HUES48 (cell line): ENCODE data around the gene ASS1.

Experiments
- H3K27ac ChIP-seq: one replicate; pipeline ENCODE4 v1.7.0; 2013; ENCODE audit warnings: low read depth, low read length, inconsistent platforms
- H3K27me3 ChIP-seq: 2 replicates; pipeline ENCODE4 v1.6.1; 2013; ENCODE audit warnings: mild to moderate bottlenecking, low read length; ENCODE audit not compliant: control insufficient read depth, insufficient read depth
- H3K36me3 ChIP-seq: 2 replicates; pipeline ENCODE4 v1.6.1; 2013; ENCODE audit warnings: low read length; ENCODE audit not compliant: control insufficient read depth, insufficient read depth
- H3K4me1 ChIP-seq: 2 replicates; pipeline ENCODE4 v1.6.1; 2013; ENCODE audit warnings: mild to moderate bottlenecking, low read length; ENCODE audit not compliant: control insufficient read depth, insufficient read depth
- H3K4me3 ChIP-seq: 2 replicates; pipeline ENCODE4 v1.5.1; 2013; ENCODE audit warnings: mild to moderate bottlenecking, low read depth, low read length
- H3K9ac ChIP-seq: 2 replicates; pipeline ENCODE4 v1.6.1; 2013; ENCODE audit warnings: mild to moderate bottlenecking, low read depth, low read length, moderate library complexity
- H3K9me3 ChIP-seq: 2 replicates; pipeline ENCODE4 v1.6.1; 2013; ENCODE audit warnings: low read length; ENCODE audit not compliant: control insufficient read depth, insufficient read depth

The ASS1 gene

GRCh38 chr9:130406278-130406895 lies 38.4 kb upstream of the ASS1 start:
- H3K9ac ChIP-seq, result no peak overlapping the region
- no peaks in the 10 kb centered on the region for H3K9me3 ChIP-seq
- no peak overlapping the region for H3K27ac ChIP-seq
- no peaks in the 10 kb centered on the region for H3K36me3 ChIP-seq
- no peak overlapping the region for H3K4me3 ChIP-seq
- no peaks in the 10 kb centered on the region for H3K4me1 ChIP-seq
- H3K27me3 ChIP-seq, result no peaks in the 10 kb centered on the region

GRCh38 chr9:130407916-130408663 lies 36.7 kb upstream of the ASS1 start:
- no peaks in the 10 kb centered on the region for H3K36me3 ChIP-seq
- no peaks in the 10 kb centered on the region for H3K9me3 ChIP-seq
- H3K27ac ChIP-seq, result no peak overlapping the region
- no peak overlapping the region for H3K9ac ChIP-seq
- H3K27me3 ChIP-seq, result no peaks in the 10 kb centered on the region
- no peak overlapping the region for H3K4me3 ChIP-seq
- H3K4me1 ChIP-seq, result no peaks in the 10 kb centered on the region

- Histone ChIP-seq H3K9me3 (no peaks in the 10 kb centered on the region), H3K9ac (no peak overlapping the region), H3K27me3 (no peaks in the 10 kb centered on the region)
Measured at GRCh38 chr9:130408669-130409068, 36.1 kb upstream of the ASS1 start.

GRCh38 chr9:130409246-130409645 lies 35.5 kb upstream of the ASS1 start:
- H3K4me3 ChIP-seq, result no peak overlapping the region
- no peaks in the 10 kb centered on the region for H3K36me3 ChIP-seq
- no peaks in the 10 kb centered on the region for H3K4me1 ChIP-seq
- H3K9me3 ChIP-seq, result no peaks in the 10 kb centered on the region
- H3K27me3 ChIP-seq, result no peaks in the 10 kb centered on the region
- H3K27ac ChIP-seq, result no peak overlapping the region
- H3K9ac ChIP-seq, result no peak overlapping the region

More at GRCh38 chr9:130408669-130409068, 36.1 kb upstream of the ASS1 start:
- H3K4me1 ChIP-seq, result no peaks in the 10 kb centered on the region
- H3K36me3 ChIP-seq, result no peaks in the 10 kb centered on the region
- no peak overlapping the region for H3K27ac ChIP-seq
- H3K4me3 ChIP-seq, result no peak overlapping the region

- H3K27ac ChIP-seq, result no peak overlapping the region
Measured at GRCh38 chr9:130410443-130410842, 34.3 kb upstream of the ASS1 start.

GRCh38 chr9:130411566-130411915 lies 33.2 kb upstream of the ASS1 start:
- no peak overlapping the region for H3K27ac ChIP-seq
- no peaks in the 10 kb centered on the region for H3K36me3 ChIP-seq
- H3K4me1 ChIP-seq, result no peaks in the 10 kb centered on the region
- H3K9me3 ChIP-seq, result no peaks in the 10 kb centered on the region
- no peaks in the 10 kb centered on the region for H3K27me3 ChIP-seq
- H3K4me3 ChIP-seq, result no peak overlapping the region
- H3K9ac ChIP-seq, result no peak overlapping the region

More at GRCh38 chr9:130410443-130410842, 34.3 kb upstream of the ASS1 start:
- H3K36me3 ChIP-seq, result no peaks in the 10 kb centered on the region
- H3K9ac ChIP-seq, result no peak overlapping the region
- H3K4me1 ChIP-seq, result no peaks in the 10 kb centered on the region
- no peaks in the 10 kb centered on the region for H3K9me3 ChIP-seq
- H3K27me3 ChIP-seq, result no peaks in the 10 kb centered on the region
- H3K4me3 ChIP-seq, result no peak overlapping the region

GRCh38 chr9:130414081-130414731 lies 30.6 kb upstream of the ASS1 start:
- H3K4me1 ChIP-seq, result no peaks in the 10 kb centered on the region
- 0 out of 2 replicates have a peak, but pooled peaks cover under 1% of the 10 kb centered on the region for H3K9me3 ChIP-seq
- H3K27me3 ChIP-seq, result no peaks in the 10 kb centered on the region
- H3K9ac ChIP-seq, result no peak overlapping the region
- H3K4me3 ChIP-seq, result no peak overlapping the region
- H3K36me3 ChIP-seq, result no peaks in the 10 kb centered on the region
- H3K27ac ChIP-seq, result no peak overlapping the region

GRCh38 chr9:130414910-130415746 lies 29.6 kb upstream of the ASS1 start:
- no peak overlapping the region for H3K4me3 ChIP-seq
- H3K36me3 ChIP-seq, result no peaks in the 10 kb centered on the region
- no peaks in the 10 kb centered on the region for H3K27me3 ChIP-seq
- H3K4me1 ChIP-seq, result no peaks in the 10 kb centered on the region
- H3K9me3 ChIP-seq, result 0 out of 2 replicates have a peak, but pooled peaks cover 4% of the 10 kb centered on the region
- no peak overlapping the region for H3K27ac ChIP-seq
- no peak overlapping the region for H3K9ac ChIP-seq

GRCh38 chr9:130417602-130418001 lies 27.2 kb upstream of the ASS1 start:
- no peak overlapping the region for H3K27ac ChIP-seq
- H3K9me3 ChIP-seq, result 0 out of 2 replicates have a peak, but pooled peaks cover 4% of the 10 kb centered on the region
- peaks cover 8% of the 10 kb centered on the region for H3K4me1 ChIP-seq
- no peak overlapping the region for H3K4me3 ChIP-seq
- H3K9ac ChIP-seq, result no peak overlapping the region
- H3K36me3 ChIP-seq, result no peaks in the 10 kb centered on the region
- no peaks in the 10 kb centered on the region for H3K27me3 ChIP-seq

GRCh38 chr9:130418776-130419175 lies 26.0 kb upstream of the ASS1 start:
- Histone ChIP-seq H3K27me3 (no peaks in the 10 kb centered on the region), H3K9me3 (0 out of 2 replicates have a peak, but pooled peaks cover 4% of the 10 kb centered on the region), H3K4me1 (peaks cover 8% of the 10 kb centered on the region), H3K27ac (no peak overlapping the region), H3K4me3 (no peak overlapping the region), H3K36me3 (no peaks in the 10 kb centered on the region), H3K9ac (no peak overlapping the region)
